GM18526 (cell line): ENCODE results near the gene LRBA.

ENCODE experiments used
- POLR2A ChIP-seq: IDR thresholded peaks from 3 replicates; pipeline ENCODE4 v1.6.1; 2011; ENCODE audit not compliant: insufficient read length; ENCODE audit errors: extremely low read depth

The LRBA gene

DNA sequence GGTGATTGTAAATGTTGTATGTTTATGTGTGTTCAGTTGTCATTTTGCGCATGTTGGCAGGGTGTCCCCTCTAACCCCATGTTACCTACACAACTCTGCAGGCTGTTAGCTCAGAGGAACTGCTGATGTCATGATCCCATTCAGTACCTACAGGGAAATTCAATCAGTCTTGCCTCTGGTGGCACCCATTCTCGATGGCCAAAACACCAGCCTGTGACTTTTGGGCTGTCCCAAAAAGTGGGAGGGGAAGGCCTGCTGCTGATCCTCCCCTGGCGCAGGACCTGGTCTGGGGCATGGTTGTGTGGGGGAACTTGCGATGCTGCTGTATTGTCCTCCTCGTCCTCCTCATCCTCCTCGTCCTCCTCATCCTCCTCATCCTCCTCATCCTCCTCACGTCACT is 762.3 kb downstream of the LRBA start:
- no peak for TF ChIP-seq POLR2A

DNA sequence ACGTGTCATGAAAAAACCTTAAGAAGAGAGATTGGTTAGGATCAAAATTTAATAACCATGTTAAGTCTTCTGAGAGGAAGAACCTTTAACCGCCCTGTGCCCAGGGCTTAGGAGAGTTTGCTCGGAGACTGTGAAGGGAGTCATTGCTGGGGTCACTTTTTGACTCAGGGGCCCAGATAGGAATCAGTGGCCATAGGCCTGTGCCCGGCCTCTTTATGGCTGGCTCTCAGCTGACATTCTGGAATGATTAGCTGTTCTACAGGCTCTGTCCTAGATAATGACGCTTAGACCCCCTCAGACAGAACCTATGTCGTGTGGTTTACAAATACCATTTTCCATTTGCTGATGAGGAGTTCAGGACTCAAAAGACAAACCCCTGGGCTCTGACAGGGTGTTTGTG is 762.8 kb downstream of the LRBA start:
- no peak for TF ChIP-seq POLR2A

DNA sequence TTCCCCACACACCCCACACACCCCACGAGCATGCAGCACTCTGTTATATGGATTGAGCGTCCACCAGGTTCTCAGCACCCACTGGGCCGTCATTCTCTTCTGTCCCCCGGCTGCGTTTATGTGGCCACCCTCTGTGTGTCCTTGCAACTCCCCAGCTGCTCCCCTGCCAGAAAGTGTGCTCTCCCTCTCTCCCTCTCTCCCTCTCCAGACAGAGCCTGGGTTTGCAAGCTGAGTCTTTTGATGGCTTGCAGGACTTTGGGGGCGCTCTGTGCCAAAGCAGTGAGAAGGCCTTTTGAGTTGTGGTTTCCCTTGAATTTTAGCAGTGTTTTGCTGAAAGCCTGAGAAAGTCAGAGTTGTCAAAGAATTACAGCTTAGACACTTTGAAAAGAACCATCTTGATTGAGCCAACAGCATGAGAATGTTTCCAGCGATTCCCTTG is 763.3 kb downstream of the LRBA start:
- no peak for TF ChIP-seq POLR2A

DNA sequence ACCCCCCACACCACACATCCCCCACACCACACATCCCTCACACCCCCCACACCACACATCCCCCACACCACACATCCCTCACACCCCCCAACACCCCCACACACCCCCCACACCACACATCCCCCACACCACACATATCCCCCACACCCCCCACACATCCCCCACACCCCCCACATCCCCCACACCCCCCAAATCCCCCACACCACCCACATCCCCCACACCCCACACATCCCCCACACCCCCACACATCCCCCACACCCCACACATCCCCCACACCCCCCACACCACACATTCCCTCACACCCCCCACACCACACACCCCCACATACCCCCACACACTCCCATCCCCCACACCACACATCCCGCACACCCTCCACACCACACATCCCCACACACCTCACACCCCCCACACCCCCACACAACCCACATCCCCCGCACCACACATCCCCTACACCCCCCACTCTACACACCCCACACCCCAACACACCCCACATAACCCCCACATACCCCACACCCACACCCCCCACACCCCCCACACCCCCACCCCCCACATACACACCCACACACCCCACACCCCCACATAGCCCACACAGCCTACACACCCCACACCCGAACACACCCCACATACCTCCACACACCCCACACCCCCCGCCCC is 764.0 kb downstream of the LRBA start:
- TF ChIP-seq POLR2A: no peak

DNA sequence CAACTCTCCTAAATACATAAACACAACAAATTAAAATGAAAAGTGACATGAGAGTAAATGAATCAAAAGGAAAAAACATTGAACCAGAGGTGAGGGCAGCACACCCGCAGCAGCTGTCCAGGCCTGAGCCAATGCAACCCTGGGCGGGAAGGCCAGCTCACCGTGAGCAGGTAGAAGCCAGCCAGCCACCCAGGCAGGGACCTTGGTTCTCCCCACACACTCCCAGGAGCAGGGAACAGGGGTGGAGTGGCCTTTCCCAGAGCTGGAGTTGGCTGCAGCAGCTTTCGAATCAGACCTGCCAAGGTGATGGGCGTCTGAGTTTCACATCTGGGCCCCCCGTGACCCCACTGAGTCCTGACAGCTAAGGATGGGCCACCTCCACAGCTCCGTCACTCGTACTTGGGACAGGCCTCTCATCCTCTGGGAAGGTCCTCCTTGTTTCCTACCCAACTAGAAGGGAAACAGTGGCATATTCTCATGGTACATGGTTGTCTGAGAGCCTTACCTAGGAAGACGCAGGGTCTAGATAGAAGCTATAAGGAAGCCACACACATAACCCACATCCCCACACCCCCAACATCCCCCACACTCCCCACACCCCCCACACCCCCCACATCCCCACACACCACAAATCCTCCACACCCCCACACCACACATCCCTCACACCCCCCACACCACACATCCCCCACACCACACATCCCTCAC is 764.6 kb downstream of the LRBA start:
- TF ChIP-seq POLR2A: no peak

DNA sequence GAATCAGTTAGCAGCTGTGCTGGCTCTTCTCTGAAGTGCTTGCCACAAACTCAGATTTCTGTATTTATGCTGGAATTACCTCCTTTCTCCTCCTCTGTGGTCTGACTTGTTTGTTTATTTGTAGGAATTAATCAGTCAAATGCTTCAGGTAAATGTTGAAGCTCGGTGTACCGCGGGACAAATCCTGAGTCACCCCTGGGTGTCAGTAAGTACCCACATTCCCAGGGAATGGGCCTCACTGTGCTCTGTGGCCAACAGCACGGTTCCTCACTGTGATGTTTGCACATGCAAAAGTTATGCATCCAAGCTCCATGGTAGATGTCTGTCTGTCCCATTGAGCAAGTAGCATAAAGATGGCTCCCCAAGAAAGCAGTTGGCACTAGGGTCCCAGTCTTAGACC is 766.9 kb downstream of the LRBA start:
- TF ChIP-seq POLR2A: no peak

DNA sequence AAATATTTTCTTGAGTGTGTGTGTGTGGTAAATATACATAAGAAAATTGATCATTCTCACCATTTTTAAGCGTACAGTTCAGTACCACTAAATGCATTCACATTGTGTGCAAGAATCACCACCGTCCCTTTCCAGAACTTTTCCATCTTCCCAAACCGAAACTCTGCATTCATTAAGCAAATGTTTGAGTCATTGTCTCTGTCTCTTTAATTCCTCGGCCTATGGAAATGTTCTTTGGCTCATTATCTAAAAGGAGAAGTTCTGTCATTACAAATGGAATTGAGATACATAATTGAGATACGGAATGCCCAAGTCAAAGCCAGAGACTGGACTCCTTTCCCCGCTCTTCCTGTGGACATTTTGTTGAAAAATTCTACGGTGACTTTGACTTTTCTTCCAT is 767.9 kb downstream of the LRBA start:
- no peak for TF ChIP-seq POLR2A

DNA sequence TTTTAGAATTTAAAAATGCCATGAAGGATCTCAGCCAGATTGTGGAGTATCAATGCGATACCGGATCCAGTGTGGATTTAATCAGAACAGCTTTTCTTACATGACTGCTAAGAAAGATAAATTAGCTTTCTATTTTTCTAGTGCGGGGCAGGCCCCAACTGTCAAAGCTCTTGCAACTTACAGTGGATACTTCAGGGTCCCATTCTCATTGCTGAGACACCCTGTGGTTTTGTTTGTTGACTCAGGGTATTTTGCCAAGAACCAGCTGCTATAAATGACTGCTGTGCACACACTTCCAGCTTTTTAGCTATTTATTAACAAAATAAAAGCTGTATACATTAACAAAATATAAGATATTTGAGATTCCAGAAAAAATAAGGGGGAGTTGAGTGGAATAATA is 770.5 kb downstream of the LRBA start:
- no peak for TF ChIP-seq POLR2A

DNA sequence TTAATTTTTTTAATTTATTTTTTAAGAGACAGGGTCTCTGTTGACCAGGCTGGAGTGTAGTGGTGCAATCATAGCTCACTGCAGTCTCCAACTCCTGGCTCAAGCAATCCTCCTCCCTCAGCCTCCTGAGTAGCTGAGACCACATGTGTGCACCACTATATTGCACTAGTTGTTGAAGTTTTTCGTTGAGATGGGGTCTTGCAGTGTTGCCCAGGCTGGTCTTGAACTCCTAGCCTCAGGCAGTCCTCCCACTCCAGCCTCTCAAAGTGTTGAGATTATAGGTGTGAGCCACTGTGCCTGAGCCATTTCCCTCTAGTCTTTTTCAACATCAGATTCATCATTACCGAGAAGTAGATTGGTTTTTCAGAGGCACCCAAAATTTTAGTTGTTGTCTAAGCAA is 771.2 kb downstream of the LRBA start:
- no peak for TF ChIP-seq POLR2A

DNA sequence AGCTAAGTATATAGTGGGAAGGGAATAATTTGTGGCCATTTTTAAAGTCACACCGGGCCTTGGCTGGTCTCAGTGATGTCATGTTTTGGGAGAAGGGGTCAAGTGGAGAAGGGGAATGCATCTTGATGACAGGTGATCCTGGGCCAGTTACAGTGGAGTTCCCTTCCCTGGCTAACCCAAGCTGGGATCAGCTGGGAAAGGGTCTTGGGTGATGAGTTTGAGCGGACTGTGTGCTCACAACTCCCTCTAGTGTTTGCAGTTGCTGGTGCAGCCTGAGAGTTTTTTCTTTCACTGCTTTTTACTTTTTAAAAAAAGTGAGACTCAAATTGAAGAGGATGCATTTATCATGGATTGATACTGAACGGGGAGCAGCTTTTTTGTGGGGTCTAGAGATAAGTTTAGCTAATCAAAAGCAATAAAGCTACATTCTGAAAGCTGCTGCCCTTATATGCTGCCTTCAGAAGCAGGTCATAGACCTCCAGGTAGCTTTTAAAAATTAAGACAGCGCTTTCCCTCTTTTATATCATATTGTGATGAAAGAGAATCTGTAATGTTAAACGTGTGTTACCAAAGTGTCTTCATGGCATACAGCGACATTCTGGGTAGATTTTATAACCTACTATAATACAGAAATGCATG is 772.1 kb downstream of the LRBA start:
- no peak for TF ChIP-seq POLR2A

DNA sequence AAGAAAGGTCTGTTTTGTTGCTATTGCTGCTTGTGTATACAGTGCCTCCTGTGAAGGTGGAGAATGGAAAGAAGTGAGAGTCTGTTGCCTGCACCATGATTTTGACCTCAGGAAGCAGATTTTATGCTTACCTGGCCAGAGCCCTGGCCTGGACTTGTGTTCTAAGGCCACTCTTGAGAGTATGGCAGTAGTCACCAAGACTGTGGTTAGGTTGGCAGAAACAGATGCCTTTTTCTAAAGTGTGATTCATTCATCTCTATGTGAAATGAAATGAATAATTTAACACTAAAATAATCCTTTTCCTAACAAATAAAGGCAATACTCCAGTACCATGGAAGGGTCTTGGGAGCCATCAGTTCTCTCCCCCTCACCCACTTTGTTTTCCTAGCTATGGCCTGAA is 775.1 kb downstream of the LRBA start:
- no peak for TF ChIP-seq POLR2A

DNA sequence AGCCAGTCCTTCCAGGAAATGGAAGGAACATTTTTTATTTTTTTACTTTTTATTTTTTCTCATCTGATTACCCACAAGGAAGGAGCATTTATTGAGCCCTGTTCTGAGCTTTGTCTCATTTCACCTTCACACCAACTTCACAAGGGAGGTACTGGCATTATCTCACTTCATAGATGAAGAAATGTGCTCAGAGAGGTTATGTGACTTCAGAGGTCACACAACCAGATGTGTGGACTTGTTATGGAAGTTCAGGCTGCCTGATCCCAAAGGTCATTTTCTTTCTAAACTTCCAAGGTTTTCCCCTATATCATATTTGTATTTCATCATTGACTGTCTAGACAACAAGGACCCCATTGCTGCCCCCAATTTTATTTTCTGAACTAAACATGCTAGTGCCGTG is 776.5 kb downstream of the LRBA start:
- TF ChIP-seq POLR2A: no peak

DNA sequence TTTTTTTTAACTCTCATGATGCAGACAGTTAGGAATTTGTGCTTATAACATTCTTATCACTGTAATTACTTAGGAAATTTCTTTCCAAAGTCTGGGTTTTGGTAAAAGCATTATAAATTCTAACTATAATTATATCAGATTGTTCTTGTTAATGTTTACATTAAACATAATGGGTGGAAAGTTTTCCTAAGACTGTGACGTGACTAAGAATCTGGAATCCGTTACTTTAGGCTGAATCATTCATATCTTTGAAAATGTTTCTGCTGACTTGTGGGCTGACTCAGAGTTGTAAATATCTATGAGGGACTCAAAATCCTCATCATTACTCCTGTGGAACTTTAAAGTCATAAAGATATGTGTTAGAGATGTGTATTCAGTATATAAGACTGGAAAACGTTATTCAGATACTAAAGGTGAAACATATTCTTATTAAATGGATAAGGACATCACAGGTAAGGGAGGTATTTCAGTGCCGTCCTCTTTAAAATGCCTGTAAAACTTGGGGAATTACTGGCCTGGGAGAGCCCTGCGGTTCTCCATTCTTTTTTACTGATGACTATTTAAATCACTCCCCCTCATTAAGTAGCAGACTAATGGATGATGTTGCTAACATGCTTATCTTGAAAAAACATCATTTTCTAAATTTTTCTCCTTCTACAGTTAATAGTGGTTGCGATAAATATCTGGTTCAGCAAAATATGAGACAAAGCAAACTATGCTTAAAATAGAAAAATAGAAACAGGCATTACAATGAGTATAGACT is 777.8 kb downstream of the LRBA start:
- TF ChIP-seq POLR2A: no peak

DNA sequence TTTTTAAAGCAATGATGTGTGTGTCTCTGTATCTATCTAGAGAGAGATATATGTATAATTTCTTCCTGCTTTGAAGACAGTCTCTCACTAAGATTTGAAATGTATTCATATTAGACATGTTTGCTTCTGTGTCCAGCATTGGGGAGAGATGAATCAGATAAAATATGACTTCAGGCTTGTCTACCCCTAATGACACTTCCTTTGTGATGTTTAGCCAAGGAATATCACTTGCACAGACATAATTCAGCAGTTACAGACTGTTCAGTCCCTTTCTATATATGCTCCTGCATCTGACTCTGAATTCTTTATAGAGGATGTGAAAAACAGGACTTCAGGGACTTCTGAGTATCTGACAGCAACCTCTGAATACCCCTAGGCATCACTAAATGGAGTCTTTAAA is 778.5 kb downstream of the LRBA start:
- TF ChIP-seq POLR2A: no peak

DNA sequence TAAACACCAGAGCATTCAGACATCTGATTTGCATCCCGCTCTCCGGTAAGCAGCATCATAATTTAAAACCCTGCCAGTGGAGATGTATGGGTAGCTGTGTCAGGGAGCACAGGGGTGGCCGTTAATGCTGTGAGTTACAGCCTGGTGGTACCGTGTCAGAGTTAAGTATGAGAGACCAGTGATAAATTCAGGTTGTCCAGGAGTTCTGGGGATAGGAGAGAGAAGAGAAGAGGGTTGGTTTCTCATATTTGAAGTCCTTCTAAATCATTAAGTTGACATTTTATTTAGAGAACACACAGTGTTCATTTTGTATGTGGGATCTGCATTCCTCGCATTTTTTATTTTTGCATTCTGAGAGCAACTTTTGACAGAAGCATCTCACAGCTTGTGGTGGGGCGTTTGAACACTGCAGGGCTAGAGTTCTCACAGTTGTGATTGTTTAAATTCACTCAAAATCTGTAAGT is 779.2 kb downstream of the LRBA start:
- no peak for TF ChIP-seq POLR2A

DNA sequence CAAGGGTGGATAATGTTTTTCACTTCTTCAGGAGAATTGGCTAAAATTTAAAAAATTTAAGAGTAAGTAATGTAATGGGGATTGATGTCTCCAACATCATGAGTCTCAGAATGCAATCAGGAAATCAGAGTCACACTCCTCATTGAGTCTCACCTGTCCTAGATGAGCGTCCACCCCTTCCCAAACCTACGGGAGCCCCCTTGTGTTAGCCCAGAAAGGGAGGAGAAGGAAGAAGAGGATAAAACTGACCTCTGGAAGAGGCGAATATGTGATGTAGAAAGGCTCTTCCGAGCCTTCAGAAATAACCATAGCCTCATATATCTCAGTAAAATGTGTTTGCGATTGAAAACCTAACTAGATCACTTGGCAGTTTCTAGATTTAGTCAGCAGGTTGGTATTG is 779.8 kb downstream of the LRBA start:
- no peak for TF ChIP-seq POLR2A
